ENCODE measurements around the gene PTPRU.

PTPRU gene

DNA sequence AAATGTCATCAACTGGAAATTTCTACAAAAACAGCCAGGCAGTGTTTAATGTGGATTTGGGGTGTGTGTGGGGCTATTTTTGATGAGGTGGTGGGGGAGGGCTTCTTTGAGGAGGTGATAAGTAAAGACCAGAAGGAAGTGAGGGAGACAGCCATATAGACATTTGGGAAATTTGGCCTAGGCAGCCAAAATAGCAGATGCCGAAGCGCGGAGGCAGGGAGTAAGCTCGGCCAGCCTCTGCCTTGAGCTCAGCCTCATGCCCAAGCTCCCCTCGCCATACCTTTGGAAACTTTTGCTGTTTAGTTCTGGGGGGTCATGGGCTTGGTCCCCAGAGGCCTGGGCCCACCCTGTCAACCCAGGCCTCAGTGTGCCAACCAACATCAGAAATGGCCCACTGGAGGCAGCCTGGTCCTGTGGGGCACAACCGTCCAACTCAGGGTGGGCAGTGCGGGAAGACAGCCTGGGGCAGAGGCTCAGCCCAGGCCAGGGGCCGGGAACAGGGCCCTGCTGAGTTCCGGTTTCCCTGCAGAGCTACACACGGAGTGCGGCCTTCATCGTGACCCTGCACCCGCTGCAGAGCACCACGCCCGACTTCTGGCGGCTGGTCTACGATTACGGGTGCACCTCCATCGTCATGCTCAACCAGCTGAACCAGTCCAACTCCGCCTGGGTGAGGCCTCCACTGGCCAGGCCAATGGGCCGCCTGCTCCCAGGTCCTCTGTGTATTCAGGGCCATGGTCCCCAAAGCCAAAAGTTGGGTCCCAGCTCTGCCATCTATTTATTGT is 84.0 kb downstream of the PTPRU start:
- no peak for DNase-seq

GRCh38 chr1:29321176-29321575 is 84.9 kb downstream of the PTPRU start:
- DNase-seq: no peak

DNA sequence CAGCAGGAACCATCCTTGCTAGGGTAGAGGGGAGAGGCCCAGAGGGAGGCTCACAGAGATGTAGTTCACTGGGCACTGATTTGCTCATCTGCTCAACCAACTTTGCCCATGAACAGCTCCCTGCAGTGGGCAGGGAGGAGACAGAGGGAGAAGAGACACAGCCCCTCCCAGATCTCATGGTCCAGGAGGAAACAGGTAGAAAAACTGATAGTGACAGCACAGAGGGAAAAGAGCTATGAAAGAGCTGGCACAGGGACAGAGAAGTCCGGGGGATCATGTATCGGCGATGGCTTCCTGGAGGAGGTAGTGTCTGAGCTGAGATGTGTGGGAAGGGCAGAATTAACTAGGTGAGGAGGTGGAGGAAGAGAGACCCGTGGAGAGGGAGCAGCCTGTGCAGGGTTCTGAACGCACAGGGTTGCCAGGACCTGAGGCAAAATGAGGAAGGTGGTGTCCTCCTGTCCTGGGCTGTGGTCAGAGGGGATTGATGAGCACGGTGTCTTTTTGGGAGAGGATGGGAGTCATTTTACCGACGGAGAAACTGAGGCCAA is 85.9 kb downstream of the PTPRU start:
- no peak for DNase-seq

GRCh38 chr1:29322861-29323585 is 86.7 kb downstream of the PTPRU start:
- no peak for DNase-seq

- DNase-seq: no peak
These were observed 87.3 kb downstream of the PTPRU start for GRCh38 chr1:29323636-29324035.

- no peak for DNase-seq
These were observed 87.9 kb downstream of the PTPRU start for GRCh38 chr1:29324202-29324601.

- DNase-seq: no peak
These were observed 88.5 kb downstream of the PTPRU start for GRCh38 chr1:29324771-29325351.

GRCh38 chr1:29325675-29326074 is 89.4 kb downstream of the PTPRU start:
- DNase-seq: no peak

DNA sequence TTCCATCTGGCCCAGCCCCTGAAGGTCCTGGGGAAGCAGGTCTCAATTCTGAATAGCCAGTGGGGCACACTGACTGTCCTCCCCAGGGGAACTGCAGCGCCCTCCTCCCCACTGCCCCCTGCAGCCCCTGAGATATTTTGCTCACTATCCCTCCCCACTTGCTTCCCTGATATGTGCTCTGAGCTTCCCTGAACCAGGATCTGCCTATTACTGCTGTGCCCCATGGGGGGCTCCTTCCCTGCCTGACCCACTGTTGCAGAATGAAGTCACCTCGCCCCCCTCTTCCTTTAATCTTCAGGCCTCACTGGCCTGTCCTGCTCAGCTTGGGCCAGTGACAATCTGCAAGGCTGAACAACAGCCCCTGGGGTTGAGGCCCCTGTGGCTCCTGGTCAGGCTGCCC is 89.8 kb downstream of the PTPRU start:
- no peak for DNase-seq

GRCh38 chr1:29327223-29327935 is 91.1 kb downstream of the PTPRU start:
- no peak for DNase-seq

DNA sequence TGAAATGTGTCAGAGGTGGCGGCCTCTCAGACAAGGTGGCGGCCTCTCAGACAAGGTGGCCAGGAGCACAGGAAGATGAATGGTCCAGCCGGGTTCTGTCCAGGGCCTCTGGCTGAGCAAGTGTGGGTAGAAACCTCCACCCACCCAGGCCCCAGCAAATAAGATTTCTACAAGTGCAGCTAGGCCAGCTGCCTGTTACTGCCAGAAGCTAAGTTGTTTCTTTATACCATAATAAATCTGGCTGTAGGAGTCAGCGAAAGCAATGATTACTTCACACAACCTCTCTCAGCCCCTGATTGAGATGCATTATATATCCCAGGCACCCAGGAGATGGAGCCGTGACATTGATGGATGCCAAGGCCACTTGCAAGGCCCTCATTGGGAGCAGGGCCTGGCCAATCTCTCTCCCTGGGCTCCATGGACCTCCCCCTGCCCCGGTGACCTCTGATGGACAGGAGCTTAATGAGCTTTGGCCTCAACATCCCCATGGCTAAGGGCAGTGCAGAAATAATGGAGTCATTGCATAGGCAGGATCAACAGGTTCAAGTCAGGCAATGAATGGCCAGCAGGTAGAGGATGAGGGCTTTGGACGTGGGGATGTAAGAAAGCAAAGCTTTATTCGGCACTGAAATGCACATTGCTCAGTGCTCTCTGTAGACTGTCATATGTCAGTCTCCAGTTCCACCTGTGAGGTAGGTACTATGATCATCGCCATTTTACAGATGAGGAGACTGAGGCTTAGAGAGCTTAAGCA is 92.9 kb downstream of the PTPRU start:
- no peak for DNase-seq

DNA sequence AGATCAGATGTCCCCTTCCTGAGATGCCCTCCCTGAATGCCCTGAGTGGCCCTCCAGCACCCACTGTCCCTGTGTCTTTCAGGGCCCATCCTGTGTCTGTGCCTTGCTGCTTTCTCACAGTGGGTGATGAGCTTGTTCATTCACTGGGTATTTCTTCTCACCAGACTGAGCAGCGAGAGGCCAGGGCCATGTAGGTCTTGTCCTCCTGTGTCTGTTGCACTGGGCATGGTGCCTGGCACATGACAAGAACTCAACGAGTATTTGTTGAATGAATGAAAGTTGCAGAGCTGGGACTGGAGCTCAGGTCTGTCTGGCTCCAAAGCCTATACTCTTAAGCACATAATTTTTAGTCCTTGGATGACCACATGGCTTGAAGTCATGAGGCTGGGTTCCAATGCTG is 93.8 kb downstream of the PTPRU start:
- DNase-seq: no peak

- no peak for DNase-seq
These were observed 94.5 kb downstream of the PTPRU start for GRCh38 chr1:29330856-29331255.

DNA sequence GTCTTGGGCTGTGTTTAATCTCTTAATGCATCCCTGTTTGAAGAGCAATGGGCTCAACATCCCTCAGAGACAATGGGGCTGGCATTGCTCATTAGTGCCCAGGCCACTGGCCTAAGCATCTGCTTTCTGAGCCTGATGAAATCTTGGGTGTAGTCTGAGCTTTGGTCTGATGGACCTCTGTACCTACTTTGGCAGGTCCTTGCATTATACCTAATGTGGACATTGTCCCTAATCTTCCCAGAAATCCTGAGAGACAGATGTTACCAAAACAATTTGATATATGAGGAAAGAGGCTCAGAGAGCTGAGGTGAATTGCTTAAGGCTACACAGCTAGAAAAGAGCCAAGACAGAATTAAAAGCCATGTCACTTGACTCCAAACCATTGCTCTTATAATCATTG is 95.0 kb downstream of the PTPRU start:
- DNase-seq: no peak

- DNase-seq: no peak
These were observed 95.4 kb downstream of the PTPRU start for GRCh38 chr1:29331729-29332128.

DNA sequence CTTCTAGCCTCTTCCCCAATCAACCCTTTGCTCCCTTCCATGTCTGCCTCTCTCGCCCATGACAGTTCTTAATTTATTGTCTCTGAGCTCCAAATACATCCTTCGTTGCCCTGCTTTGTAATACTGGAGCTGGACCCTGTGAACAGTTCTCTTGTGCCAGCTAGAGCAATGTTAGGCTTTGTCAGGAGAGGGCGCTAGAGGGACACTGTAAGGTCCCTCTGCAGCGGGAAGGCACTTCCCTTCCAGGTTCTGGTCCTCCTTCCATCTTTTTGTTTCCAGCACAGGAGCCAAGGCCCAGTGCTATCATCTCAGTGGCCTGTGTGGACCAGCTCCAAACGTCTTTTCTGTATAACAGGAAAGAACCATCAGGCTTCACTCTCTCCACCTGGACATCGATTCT is 95.9 kb downstream of the PTPRU start:
- no peak for DNase-seq

DNA sequence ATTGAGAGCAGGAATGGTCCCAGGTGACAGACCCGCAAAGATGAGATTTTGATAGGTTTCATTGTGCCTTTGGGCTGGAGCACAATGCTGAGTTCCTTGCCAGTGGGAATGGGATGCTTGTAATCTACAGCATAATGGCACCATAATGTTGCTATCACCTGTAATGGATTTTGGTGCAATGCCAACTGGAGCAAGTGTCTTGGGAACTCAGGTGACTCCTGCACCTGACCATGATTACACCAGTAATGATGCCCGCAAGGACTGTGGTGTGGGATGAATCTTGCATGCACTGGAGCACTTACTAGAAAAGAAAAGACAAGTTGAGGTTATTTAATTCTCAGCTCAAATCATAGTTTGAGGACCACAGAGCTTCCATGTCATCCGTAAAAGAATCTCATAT is 96.7 kb downstream of the PTPRU start:
- no peak for DNase-seq

- DNase-seq: no peak
These were observed 99.3 kb downstream of the PTPRU start for GRCh38 chr1:29335573-29335972.

DNA sequence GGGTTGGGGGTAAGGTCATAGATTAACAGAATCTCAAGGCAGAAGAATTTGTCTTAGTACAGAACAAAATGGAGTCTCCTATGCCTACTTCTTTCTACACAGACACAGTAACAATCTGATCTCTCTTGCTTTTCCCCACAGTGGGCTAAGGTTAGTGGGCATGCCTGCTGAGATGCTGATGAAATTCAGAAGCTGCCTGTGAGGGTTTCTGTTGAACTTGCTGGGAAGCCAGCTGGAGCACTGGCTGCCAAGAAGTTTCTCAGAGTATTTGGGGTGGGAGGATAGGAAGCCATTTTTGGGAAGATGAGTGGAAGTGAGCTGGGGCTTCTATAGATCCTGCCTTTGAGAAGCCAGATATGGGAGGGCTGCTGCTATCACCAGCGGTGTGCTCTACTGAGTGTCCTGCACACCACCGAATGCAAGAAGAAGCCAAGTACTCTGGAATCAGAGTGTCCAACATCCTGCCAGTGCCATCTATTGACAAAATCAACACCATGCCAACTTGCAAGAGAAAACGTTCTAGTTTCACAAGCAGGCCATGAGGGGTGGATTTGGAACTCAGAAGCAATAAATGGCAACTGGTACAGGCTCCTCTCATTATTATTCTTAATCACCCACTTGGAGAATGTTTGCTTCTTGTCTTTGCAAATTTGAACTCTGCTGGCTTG is 102.7 kb downstream of the PTPRU start:
- DNase-seq: no peak

- DNase-seq: no peak
These were observed 105.6 kb downstream of the PTPRU start for GRCh38 chr1:29341936-29342335.

DNA sequence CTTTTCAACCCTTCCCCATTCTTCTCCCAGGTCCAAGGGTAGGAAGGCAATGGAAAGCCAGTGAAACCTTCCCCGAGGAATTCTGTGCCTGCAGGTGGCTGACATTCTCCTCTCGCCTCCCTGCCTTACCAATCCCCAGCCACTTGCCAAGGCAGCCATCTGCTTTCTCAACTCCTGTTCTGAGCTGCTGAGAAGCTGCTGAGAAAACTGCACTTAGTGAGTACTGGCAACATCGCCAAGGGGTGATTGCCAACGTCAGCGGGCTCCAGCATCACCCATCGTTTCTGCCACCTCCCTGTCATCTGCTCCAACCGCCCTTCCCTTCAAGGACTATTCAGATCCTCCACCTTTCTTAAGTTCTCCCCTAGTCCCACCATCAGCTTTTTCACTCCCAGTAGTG is 106.0 kb downstream of the PTPRU start:
- DNase-seq: no peak

- no peak for DNase-seq
These were observed 106.7 kb downstream of the PTPRU start for GRCh38 chr1:29342983-29343382.

Measured in CD4-positive, alpha-beta T cell treated with Interleukin-1 beta for 1 hour (primary cell).